Hepatocyte (in vitro differentiated cells): ENCODE data around the gene FBXO27. TPM values are rescaled to one million over a fixed set of nuclear protein-coding genes. Genes with fewer than 3 reads are reported as not detected.

Source experiments
- DNase-seq: peaks from one replicate; pipeline ENCODE4 v3.0.0-alpha.2; 2016; ENCODE audit warnings: low spot score
- H2AFZ ChIP-seq: fragments of 200-600 bp; sonication (generic); 2 replicates; pipeline ENCODE4 v1.6.0; 2016; ENCODE audit warnings: antibody characterized with exemption, mild to moderate bottlenecking
- H3K27ac ChIP-seq: fragments of 200-600 bp; sonication (generic); 2 replicates; pipeline ENCODE4 v1.5.1; 2016; ENCODE audit warnings: mild to moderate bottlenecking
- H3K27me3 ChIP-seq: fragments of 200-600 bp; sonication (generic); 2 replicates; pipeline ENCODE4 v1.6.1; 2016
- H3K36me3 ChIP-seq: fragments of 200-600 bp; sonication (generic); replicated peaks from 2 replicates; pipeline ENCODE4 v1.5.1; 2016; ENCODE audit warnings: low read depth; ENCODE audit not compliant: insufficient read depth
- H3K4me1 ChIP-seq: fragments of 200-600 bp; sonication (generic); 2 replicates; pipeline ENCODE4 v1.5.1; 2016; ENCODE audit warnings: mild to moderate bottlenecking, moderate library complexity; ENCODE audit not compliant: insufficient read depth
- H3K4me2 ChIP-seq: fragments of 200-600 bp; sonication (generic); 2 replicates; pipeline ENCODE4 v1.6.0; 2016
- H3K4me3 ChIP-seq: fragments of 200-600 bp; sonication (generic); 2 replicates; pipeline ENCODE4 v1.5.1; 2016; ENCODE audit warnings: mild to moderate bottlenecking
- H3K79me2 ChIP-seq: fragments of 200-600 bp; sonication (generic); 2 replicates; pipeline ENCODE4 v1.6.0; 2017; ENCODE audit warnings: mild to moderate bottlenecking
- H3K9me2 ChIP-seq: fragments of 200-600 bp; sonication (generic); replicated peaks from 2 replicates; pipeline ENCODE4 v1.6.0; 2017; ENCODE audit warnings: mild to moderate bottlenecking; ENCODE audit not compliant: insufficient read depth
- H3K9me3 ChIP-seq: fragments of 200-600 bp; sonication (generic); 2 replicates; pipeline ENCODE4 v1.5.1; 2016; ENCODE audit warnings: low read depth, mild to moderate bottlenecking
- H4K20me1 ChIP-seq: fragments of 200-600 bp; sonication (generic); 2 replicates; pipeline ENCODE4 v1.6.0; 2016; ENCODE audit warnings: mild to moderate bottlenecking; ENCODE audit not compliant: insufficient read depth, poor library complexity, severe bottlenecking
- CTCF ChIP-seq: fragments of 200-600 bp; sonication (generic); IDR thresholded peaks from 2 replicates; pipeline ENCODE4 v1.5.1; 2016; ENCODE audit warnings: antibody characterized with exemption, mild to moderate bottlenecking; ENCODE audit not compliant: poor library complexity
- EZH2 ChIP-seq: fragments of 200-600 bp; sonication (generic); IDR thresholded peaks from 2 replicates; pipeline ENCODE4 v1.6.1; 2016; ENCODE audit warnings: antibody characterized with exemption, mild to moderate bottlenecking, borderline replicate concordance
- EZH2phosphoT487 ChIP-seq: fragments of 200-600 bp; sonication (generic); IDR thresholded peaks from one replicate; pipeline ENCODE4 v1.6.1; 2018; ENCODE audit warnings: antibody characterized with exemption, mild to moderate bottlenecking, low read depth, moderate library complexity; ENCODE audit not compliant: unreplicated experiment, severe bottlenecking
- WGBS: methylation state at CpG from one replicate; pipeline ENCODE4 v1.1.6; 2016; ENCODE audit warnings: low lambda C conversion rate; ENCODE audit errors: missing lambda C conversion rate; 5-methylcytosine and 5-hydroxymethylcytosine counted together
- polyA plus RNA-seq: library from polyadenylated mRNA; unstranded; fragments of >200 nt; fragmentation: Nextera tagmentation; extraction: Ambion mirVana; gene quantifications from 2 replicates; pipeline ENCODE4 v1.2.1, GENCODE V29; 2016
- total RNA-seq: library from RNA; depleted of rRNA; stranded (reverse); fragments of >200 nt; gene quantifications from 2 replicates; pipeline ENCODE4 v1.2.3, GENCODE V29; 2014

The FBXO27 gene
- total and polyA plus RNA-seq, 2 experiments from 2014 or later, result 6.7 to 11.0 TPM

GRCh38 chr19:39067104-39067503 lies 34.8 kb upstream of the FBXO27 start:
- no peaks in the 10 kb centered on the region for H3K4me1 ChIP-seq
- H3K4me2 ChIP-seq, result no peak overlapping the region
- H3K27me3 ChIP-seq, result no peaks in the 10 kb centered on the region
- H3K36me3 ChIP-seq, result no peaks in the 10 kb centered on the region
- no peaks in the 10 kb centered on the region for H3K9me3 ChIP-seq
- TF ChIP-seq EZH2 (no peak), CTCF (no peak), EZH2phosphoT487 (no peak)
- DNase-seq, result no peak
- no peak overlapping the region for H3K4me3 ChIP-seq
- no peaks in the 10 kb centered on the region for H3K79me2 ChIP-seq
- no peak overlapping the region for H3K27ac ChIP-seq
- H4K20me1 ChIP-seq, result no peaks in the 10 kb centered on the region
- H2AFZ ChIP-seq, result no peak overlapping the region
- 81% methylated on average over 4 of the region's 4 CpGs for WGBS
- no peaks in the 10 kb centered on the region for H3K9me2 ChIP-seq

GRCh38 chr19:39065928-39066327 lies 33.6 kb upstream of the FBXO27 start:
- H3K36me3 ChIP-seq, result no peaks in the 10 kb centered on the region
- H4K20me1 ChIP-seq, result no peaks in the 10 kb centered on the region
- TF ChIP-seq CTCF (no peak), EZH2phosphoT487 (no peak), EZH2 (no peak)
- H2AFZ ChIP-seq, result no peak overlapping the region
- no peaks in the 10 kb centered on the region for H3K4me1 ChIP-seq
- H3K4me3 ChIP-seq, result no peak overlapping the region
- no peaks in the 10 kb centered on the region for H3K27me3 ChIP-seq
- no peak for DNase-seq
- no peaks in the 10 kb centered on the region for H3K9me3 ChIP-seq
- 71% methylated on average over 3 of the region's 3 CpGs for WGBS
- H3K79me2 ChIP-seq, result no peaks in the 10 kb centered on the region
- no peak overlapping the region for H3K27ac ChIP-seq
- no peak overlapping the region for H3K4me2 ChIP-seq
- no peaks in the 10 kb centered on the region for H3K9me2 ChIP-seq

- TF ChIP-seq EZH2phosphoT487 (no peak), CTCF (no peak), EZH2 (no peak)
- no peaks in the 10 kb centered on the region for H3K4me1 ChIP-seq
- H3K27me3 ChIP-seq, result no peaks in the 10 kb centered on the region
- WGBS, result 91% methylated on average over 6 of the region's 6 CpGs
- no peak overlapping the region for H3K4me2 ChIP-seq
- no peak overlapping the region for H3K4me3 ChIP-seq
- H3K9me3 ChIP-seq, result no peaks in the 10 kb centered on the region
- no peak for DNase-seq
- no peaks in the 10 kb centered on the region for H3K9me2 ChIP-seq
- no peak overlapping the region for H2AFZ ChIP-seq
- H4K20me1 ChIP-seq, result no peaks in the 10 kb centered on the region
- no peaks in the 10 kb centered on the region for H3K79me2 ChIP-seq
- H3K36me3 ChIP-seq, result no peaks in the 10 kb centered on the region
- no peak overlapping the region for H3K27ac ChIP-seq
These were observed 32.1 kb upstream of the FBXO27 start for GRCh38 chr19:39064405-39064804.

GRCh38 chr19:39060171-39060570 lies 27.8 kb upstream of the FBXO27 start:
- no peak for DNase-seq
- Histone ChIP-seq H4K20me1 (no peaks in the 10 kb centered on the region), H3K27me3 (no peaks in the 10 kb centered on the region), H3K79me2 (no peaks in the 10 kb centered on the region), H3K9me2 (no peaks in the 10 kb centered on the region), H3K4me3 (no peak overlapping the region), H3K27ac (no peak overlapping the region), H2AFZ (no peak overlapping the region), H3K36me3 (no peaks in the 10 kb centered on the region), H3K9me3 (no peaks in the 10 kb centered on the region), H3K4me1 (no peaks in the 10 kb centered on the region), H3K4me2 (no peak overlapping the region)
- TF ChIP-seq EZH2, result no peak
- no peak for TF ChIP-seq EZH2phosphoT487
- TF ChIP-seq CTCF, result no peak
- WGBS, result 82% methylated on average over 4 of the region's 4 CpGs
